NCI-H2081 treated with DMSO at 0.1 percent for 48 hours (cell line): ENCODE measurements around the gene PMM1.
"Not testable (repeated sequence)": the region's sequence is repeated elsewhere in the genome, so short reads cannot be mapped to it uniquely, and the experiment has no call there.

Experiments used
- DNase-seq: peaks from one replicate; lab custom pipeline; 2025; lab: John Stamatoyannopoulos, UW

PMM1 gene

GRCh38 chr22:41563051-41563711 is 26.5 kb downstream of the PMM1 start:
- DNase-seq = no peak

- DNase-seq = no peak
Measured at GRCh38 chr22:41562461-41562860, 27.2 kb downstream of the PMM1 start.

- no peak for DNase-seq
Measured at GRCh38 chr22:41561788-41562187, 27.9 kb downstream of the PMM1 start.

GRCh38 chr22:41561335-41561734 is 28.3 kb downstream of the PMM1 start:
- DNase-seq = no peak

- DNase-seq = no peak
Measured at GRCh38 chr22:41560095-41560471, 29.6 kb downstream of the PMM1 start.

- DNase-seq = not testable (repeated sequence)
Measured at GRCh38 chr22:41558241-41558630, 31.4 kb downstream of the PMM1 start.

GRCh38 chr22:41557401-41558240 is 32.0 kb downstream of the PMM1 start:
- no peak for DNase-seq

GRCh38 chr22:41556561-41556960 is 33.1 kb downstream of the PMM1 start:
- DNase-seq = no peak

- DNase-seq = no peak
Measured at GRCh38 chr22:41555325-41555982, 34.2 kb downstream of the PMM1 start.

- no peak for DNase-seq
Measured at GRCh38 chr22:41551877-41552582, 37.6 kb downstream of the PMM1 start.

- DNase-seq = no peak
Measured at GRCh38 chr22:41550952-41551491, 38.6 kb downstream of the PMM1 start.

GRCh38 chr22:41548830-41549211 is 40.8 kb downstream of the PMM1 start:
- no peak for DNase-seq

GRCh38 chr22:41544671-41545476 is 44.8 kb downstream of the PMM1 start:
- DNase-seq = no peak

- peak; percentile 65 for DNase-seq
Measured at GRCh38 chr22:41543854-41544670, 45.6 kb downstream of the PMM1 start, which contains the start of gene POLR3H. Gene POLR3H, minus strand, starts transcription at chr22:41544470. Its CDS starts 369 bp downstream, at chr22:41544101.

GRCh38 chr22:41542224-41542623 is 47.4 kb downstream of the PMM1 start:
- no peak for DNase-seq

GRCh38 chr22:41541484-41541883 is 48.2 kb downstream of the PMM1 start:
- DNase-seq = no peak

GRCh38 chr22:41540365-41540764 is 49.3 kb downstream of the PMM1 start:
- no peak for DNase-seq

- no peak for DNase-seq
Measured at GRCh38 chr22:41540006-41540315, 49.7 kb downstream of the PMM1 start.

- no peak for DNase-seq
Measured at GRCh38 chr22:41539146-41540005, 50.3 kb downstream of the PMM1 start.
